DMS153 treated with DMSO at 0.1 percent for 48 hours (cell line): Measurements from ENCODE around the gene LRMDA.

Source experiments
- DNase-seq: peaks from one replicate; lab custom pipeline; 2025; ENCODE audit not compliant: unreplicated experiment; lab: John Stamatoyannopoulos, UW

LRMDA gene

DNA sequence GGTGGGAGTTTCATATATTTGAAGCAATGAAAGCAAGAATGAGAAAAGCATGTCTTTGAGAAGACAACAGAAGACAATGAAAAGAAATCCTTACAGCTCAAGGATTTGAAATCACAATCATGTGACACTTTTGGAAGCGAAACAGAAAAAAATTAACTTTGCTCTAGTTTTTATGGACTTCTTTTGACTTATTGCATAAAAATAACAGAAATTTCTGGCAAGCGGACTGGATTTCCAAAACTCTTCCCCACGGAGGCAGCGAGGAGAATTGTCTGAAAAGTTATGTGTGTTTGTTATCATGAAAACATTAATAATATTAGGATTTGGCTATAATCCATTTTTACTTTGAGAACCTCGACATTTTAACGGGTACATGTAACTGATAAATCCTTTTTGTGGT lies 223.3 kb downstream of the LRMDA start:
- DNase-seq: no peak

DNA sequence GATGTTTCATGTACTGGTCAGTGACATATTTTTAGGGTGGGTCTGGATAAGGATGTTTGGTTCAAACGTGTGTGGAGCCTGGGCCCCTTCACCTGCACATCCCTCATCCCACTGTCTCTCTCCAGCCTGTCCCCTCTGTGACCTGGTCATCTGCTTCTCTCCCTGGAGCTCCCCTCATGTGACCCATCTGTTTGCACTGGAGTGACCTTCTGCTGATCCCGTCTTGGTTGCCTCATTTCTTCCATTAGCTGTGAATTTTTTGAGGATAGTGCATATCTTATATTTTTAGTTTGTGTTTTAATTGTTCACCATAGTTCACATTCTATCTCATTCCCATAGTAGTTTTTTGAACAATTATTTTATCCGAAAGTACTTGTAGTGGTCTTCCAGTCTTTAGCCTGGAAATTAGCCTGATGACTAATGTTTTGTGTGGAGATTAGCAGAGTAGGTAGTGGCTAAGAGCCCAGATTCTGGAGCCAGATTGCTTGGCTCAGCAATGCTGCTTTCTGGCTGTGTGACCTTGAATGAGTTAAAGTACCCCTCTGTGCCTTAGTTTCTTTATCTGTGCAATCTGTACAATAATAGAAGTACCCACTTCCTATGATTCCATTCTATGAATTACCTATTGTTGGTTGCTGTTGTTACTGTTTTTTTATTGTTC lies 224.5 kb downstream of the LRMDA start:
- DNase-seq: no peak

DNA sequence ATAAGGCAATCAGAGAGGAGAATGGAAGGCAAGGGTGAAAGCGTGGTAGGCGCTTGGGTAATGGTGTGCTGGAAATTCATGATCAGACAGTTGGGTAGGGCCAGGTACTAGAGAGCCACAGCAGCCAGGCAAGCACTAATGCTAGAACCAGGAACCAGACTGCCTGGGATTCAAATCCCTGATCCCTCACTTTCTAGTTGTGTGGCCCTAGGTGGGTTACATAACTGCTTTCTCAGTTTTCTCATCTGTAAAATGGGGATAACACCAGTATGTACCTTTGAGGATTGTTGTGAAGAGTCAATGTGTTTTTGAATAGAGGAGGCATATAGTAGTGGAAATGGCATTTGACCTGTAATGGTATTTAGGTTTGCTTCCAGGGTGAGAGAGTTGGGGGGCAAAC lies 225.9 kb downstream of the LRMDA start:
- DNase-seq: no peak

DNA sequence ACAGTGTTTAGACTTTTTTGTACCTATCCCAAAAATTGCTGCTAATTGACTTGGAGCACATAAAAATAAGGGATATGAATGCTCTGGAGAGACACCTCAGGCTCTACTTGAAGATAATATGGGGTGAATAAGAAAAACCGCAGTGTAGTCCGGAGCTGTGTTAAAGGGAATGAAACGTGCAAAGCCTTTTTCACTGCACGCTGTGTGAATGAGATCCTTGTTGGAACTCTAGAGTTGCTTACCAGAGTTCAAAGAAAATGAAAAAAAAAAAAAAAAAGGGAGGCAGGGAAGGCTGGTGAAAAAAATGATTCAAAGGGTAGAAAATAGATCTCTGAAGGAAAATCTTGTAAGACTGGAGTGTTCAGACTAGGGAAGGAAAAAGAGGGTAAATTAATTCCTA lies 226.6 kb downstream of the LRMDA start:
- DNase-seq: no peak

DNA sequence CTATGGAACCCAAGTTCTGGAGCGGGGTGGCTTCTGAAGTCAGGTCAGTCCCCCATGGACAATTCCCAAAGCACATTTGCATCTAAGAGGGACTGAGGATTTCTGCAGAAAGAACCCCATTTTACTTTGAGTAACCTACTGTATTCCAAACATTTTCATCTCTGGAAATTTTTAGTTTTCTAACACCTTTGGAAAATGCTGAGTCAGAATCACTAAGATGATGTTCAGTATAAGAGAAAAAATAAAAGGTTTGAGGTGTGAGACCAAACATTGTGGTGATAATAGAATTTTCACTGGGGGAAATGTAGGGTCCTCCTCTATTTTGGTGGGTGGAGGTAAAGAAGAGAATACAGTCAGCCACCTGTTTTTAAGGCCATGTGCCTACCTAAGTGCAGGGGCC lies 227.1 kb downstream of the LRMDA start:
- DNase-seq: no peak

DNA sequence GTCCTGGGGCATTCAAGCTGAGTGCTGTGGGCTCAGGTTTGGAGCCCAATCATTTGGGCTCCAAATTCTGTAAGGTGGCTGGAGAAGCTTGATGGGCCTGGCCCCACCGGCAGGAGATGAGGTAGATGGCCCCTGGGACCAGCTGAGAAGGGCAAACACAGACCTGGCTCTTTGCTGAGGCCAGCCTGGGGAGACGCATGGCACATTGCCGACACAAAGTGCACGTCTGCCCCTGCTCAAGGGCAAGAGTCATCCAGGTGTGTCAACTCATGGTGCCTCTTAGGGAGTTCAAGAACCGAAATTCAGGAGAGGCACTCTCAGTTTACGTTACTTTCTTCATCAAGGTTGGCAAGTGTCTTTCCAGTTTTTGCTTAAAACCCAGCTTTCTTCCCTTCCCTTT lies 227.5 kb downstream of the LRMDA start:
- DNase-seq: no peak

DNA sequence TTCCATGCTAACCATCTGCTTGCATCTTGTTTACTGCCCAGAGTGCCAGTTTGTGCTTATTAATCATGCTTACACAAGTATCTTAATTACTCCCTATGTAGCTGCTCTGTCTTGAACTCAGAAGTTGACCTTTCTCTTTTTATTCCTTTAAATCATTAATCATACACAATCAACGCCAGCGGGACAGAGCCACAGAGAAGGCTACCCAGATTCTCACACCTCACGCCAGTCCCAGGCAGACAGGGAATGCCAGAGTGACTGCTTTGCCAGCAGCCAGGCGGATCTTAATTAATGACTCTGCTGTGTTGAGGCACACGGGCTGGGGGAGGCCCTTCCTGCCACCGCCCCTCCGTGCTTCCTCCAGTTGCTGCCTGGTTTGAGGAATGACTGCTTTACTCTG lies 229.4 kb downstream of the LRMDA start:
- DNase-seq: no peak

DNA sequence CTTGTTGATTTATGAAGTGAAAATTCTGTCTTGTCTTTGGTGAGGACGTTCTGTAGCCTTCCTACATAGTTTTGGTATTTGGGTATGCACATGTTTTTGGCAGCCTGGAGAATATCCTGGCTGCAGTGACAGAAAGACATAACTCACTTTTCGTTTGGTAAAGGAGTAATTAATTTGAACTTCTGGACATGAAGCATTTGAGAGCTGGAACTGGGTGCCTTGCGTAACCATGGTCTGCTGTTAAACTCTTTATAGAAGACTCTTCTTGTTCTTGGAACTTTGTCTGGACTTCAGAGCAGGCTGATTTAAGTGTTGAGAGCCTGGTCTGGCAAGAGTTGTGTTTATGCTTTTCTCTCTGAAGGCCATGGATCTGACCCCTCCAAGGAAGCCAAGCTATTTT lies 231.3 kb downstream of the LRMDA start:
- no peak for DNase-seq

DNA sequence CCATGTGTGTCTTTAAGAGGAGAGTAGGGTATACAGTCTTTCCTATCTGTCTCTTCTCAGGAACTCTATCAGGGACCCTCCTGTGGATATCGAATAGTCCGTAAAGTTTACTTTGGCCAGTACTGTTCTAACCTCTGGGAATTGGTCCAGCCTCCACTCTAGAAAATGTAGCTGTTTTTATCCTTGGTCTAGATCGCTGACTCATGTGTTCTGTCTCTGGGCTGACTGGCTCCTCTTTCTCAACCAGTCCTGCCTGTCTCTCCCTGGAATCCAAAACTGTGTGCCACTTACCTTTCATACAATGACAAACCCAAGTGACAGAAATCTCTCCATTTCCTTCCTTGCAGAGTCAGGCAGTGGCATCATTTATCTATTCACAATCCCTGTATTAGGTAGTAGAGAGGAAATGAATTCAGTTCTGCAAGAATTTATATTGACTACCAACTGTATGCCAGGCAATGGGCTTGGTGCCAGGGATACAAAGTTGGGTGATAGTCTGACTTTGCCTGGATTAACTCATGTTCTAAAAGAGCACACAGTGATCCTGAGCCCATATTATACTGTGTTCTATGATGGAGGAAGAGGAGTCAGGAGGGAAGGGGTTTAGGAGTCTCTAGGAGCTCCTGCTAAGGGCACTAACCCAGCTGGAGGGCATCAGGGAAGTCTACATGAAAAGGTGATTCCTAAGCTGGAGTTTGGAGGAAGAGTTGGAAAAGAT lies 232.7 kb downstream of the LRMDA start:
- no peak for DNase-seq

DNA sequence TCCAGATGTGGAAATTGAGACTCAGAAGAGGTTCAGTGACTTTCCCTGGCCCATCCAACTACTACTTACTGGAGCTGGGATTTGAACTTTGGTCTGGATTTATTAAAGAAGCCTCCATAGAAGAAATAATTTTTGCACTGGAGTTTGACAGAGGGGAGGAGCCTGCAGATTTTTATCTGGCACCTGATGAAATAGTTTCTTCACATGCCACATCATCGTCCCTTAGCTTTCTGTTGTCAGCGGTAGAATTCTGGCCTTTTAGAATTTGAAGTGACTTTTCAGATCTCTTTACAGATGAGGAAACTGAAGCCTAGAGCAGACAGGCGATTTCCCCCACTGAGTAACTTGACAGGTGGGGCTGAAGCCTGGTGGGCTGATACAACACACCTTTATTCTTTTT lies 233.5 kb downstream of the LRMDA start:
- no peak for DNase-seq

DNA sequence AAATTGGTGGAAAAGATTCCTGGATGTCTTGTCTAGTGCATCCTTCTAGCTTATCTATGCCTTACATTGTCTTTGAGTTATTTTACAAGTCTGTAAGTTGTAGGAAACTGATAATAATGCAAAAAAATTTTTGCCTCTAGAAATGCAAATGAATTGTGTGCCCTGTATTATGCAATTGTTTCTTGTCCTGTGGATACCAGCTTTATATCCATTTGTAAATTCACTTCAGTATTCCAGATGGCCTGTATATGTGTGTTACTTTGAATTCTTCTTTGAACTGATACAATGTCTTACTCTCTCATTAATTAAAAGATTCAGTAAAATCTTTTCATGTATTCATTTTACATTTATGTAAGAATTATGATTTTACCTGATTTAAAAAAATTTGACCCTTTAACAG lies 234.3 kb downstream of the LRMDA start:
- no peak for DNase-seq

DNA sequence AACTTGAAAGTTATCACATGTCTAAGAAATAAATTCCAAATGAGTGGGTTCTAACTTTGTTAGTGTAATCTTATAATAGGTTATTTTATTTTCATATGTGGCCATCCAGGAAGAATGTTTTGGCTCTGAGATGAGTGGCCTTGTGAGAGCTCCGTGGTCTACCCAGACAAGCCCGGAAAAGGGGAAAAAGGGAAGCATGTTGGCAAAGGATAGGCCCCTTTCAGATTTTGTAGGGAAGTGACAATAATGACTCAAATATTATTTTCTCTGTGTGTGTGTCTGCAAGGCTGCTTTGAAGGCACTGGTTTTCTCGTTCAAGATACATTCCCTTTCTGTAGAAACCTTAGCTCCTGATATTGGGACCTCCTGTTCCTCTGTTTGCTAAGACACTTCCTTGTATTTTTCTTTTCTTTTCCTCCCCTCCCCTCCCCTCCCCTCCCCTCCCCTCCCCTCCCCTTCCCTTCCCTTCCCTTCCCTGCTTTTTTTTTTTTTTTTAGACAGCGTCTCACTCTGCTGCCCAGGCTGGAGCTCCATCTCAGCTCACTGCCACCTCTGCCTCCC lies 240.8 kb downstream of the LRMDA start:
- no peak for DNase-seq

DNA sequence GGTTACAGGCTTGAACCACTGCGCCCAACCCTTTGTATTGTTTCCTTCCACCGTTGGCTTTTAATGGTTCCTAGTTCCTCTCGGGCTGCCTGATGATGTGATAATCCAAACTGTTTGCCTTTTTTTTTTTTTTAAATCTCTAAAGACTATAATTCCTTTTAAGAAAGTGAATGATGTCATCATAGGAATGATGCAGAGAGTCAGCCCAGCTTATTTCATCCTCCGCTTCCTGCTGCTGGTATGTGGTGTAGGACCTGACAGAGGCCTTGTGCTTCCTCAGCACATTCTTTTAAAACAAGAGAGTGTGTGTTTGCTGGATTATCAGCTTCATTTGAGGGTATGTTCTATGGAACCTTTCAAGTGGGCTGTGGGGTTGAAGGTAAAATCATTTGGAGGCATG lies 241.4 kb downstream of the LRMDA start:
- DNase-seq: no peak

DNA sequence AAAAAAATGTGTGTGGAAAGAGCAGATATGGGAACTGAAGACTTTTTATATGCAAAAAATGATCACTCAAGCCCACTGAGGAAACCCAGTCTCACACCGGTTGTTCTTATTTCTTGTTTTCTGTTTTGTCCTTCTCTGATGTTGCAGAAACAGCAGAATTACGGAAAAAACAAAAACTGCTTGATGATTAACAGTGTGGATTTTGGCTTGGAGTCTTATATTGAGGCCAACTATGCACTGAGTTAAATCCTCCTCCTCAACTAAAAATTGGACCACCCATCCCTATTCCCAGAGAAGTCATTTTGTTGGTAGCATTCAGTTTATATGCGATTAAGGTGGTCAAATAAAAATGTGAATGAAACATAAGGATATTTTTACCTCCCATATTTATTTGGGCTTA lies 246.1 kb downstream of the LRMDA start:
- no peak for DNase-seq

DNA sequence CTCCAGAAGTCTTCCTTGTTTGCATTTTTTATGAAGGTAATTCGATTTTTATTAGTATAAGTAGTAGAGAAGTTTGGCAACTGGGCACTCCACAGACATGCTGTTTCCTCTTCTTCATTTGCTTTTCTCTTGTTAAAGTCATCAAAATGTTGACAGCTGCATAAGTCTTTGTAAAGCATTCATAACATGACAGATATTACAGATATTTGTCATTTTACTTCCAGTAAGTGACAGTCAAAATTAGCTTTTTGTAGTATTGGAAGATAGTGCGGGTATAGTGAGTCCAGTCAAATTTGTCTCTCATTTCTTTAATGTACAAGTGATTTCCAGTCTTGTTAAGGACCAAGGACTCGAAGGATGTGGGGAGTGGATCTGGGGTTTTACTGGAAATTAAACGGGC lies 247.1 kb downstream of the LRMDA start:
- no peak for DNase-seq

DNA sequence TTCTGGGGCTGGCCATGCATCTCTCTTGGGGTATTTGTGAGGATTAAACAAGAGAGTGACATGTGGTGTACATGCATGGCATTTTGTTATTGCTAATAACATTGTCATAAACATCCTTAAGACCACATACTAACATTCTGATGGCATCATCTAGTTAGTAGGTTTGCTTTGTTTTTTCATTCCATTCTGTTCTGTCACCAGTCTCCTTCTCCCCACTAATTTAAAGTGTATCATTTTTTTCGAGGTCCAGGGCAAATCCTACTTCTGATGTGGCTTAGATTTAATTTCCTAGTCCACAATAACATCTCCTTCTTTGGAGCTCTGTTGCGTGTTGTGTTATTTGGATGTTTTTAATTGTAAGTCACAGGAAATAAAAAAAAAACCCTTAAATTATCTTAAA lies 248.1 kb downstream of the LRMDA start:
- no peak for DNase-seq

DNA sequence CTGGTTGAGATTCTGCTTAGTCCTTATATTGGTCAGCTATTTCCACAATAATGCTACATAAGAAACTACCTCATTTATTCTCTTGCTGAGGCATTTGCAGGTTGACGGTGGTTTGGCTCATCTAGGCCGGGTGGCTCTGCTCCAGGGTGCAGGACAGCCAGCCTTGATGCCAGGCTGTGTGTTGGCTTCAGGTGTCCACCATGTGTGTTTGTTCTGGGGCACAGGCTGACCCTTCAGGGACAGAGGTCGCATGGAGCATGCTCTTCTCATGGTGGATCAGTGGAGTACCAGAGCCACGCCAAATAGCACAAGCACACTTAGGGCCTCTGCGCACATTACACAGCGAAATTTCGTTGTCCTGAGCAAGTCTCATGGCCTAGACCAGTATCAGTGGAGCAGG lies 249.9 kb downstream of the LRMDA start:
- no peak for DNase-seq

DNA sequence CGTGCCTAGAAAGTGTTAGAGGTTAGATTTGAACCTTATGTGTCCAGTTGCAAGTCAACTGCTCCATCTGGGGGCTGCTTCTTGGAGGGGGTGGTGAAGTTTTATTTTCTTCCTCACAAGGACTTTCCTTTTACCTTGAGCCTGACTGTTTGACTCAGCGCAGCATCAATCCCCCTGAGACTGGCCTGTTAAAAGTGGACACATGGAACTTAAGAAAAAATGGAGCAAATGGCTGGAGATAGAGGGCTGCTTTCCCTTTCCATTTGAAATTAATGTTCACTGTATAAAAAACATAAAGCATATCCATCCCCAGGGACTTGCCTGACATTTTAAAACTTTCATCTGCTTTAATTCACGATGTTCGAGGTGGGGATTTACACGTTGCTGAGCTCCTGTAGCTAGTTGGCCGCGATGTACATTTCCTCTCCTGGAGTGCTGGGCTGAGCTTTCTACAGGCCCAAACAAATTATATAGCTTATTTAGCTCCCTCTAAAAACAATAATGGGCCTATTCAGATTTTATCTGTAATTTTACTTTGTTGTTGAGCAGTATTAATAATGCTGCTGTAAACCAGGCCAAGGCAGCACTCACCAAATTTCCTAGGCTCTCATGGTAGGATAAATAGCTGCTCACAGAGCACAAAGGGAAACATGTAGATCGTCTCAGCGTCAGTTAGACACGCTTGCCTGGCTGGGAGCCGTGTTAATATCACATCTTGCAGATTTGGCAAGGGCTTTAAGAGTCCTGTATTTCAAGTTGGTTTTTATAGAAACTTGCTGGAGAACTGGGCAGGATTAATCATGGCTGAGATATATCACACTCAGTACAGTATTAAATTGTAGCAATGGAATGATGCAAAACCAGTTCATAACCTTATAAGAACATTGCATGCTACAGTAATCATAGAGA lies 251.5 kb downstream of the LRMDA start:
- DNase-seq: no peak

DNA sequence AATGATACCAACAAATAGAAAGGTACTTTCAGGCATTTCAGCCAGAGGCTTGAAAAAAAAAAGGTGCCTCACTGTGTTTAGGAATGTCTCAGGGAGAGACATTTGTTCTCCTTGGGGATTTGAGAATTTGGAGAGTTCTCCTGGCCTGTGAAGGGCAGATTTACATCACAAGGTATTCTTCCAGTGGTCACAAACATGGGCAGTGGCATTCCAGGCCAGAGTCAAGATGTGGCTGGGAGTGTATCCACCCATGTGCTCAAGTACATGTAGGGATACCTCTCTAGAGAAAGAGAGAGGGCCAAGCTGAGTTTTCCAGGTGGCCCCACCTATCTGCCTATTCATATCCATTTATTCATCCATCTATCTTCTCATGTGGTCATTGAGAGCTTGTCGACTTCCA lies 253.8 kb downstream of the LRMDA start:
- DNase-seq: no peak

DNA sequence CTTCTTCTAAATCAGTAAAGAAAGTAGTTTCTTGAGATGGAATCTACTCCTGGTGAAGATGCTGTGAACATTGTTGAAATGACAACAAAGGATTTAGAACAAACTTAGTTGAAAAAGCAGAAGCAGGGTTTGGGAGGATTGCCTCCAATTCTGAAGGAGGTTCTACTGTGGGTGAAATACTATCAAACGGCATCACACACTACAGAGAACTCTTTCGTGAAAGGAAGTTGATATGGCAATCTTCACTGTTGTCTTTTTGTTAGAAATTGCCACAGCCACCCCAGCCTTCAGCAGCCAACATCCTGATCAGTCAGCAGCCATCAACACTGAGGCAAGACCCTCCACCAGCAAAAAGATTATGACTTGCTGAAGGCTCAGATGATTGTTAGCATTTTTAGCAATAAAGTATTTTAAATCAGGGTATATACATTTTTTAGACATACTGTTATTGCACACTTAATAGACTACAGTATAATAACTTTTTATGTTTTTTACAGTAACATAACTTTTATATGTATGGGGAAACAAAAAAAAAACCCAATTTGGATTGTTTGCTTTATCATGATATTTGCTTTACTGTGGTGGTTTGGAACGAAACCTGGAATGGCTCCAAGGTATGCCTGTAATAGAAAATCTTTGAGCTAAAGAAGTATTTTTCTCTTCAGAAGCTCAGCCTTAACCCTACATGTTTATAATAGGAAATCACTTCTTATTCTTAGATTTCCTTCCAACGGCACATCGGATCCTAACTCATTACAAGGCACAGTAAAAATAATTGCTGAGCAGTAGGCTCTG lies 257.3 kb downstream of the LRMDA start:
- no peak for DNase-seq

DNA sequence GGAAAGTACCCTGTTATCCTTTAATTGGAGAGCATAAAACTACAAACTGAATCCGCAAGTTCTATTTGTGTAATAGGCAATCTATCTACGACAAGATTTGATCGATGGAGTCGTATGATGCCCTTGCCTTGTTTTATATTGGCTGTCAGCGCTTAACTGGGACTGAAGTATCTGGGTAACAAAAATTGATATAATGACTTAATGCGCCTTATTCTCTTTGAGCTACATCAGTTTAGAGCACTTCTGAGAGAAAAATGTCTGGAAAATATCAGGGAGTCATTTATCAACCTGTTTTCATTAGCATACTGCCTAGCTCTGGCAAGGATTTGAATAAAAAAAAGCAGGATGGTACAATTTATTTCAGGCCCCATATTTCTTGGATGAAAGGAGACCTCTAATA lies 262.1 kb downstream of the LRMDA start:
- DNase-seq: no peak
